ENCODE data around the gene SLC30A3.

GRCh38 chr2:27218614-27219013 lies 44.2 kb downstream of the SLC30A3 start:
- TF ChIP-seq CTCF (IDR thresholded peaks at IDR 0.05) (no peak), POLR2A (IDR thresholded peaks at IDR 0.05) (no peak)

Data from testis (tissue), 2 donors.